ENCODE measurements around the gene FUZ. TPM values are rescaled to one million over a fixed set of nuclear protein-coding genes. Genes with fewer than 3 reads are reported as not detected.

Gene FUZ
- polyA plus RNA-seq, 1 donor: 18.4 TPM

DNA sequence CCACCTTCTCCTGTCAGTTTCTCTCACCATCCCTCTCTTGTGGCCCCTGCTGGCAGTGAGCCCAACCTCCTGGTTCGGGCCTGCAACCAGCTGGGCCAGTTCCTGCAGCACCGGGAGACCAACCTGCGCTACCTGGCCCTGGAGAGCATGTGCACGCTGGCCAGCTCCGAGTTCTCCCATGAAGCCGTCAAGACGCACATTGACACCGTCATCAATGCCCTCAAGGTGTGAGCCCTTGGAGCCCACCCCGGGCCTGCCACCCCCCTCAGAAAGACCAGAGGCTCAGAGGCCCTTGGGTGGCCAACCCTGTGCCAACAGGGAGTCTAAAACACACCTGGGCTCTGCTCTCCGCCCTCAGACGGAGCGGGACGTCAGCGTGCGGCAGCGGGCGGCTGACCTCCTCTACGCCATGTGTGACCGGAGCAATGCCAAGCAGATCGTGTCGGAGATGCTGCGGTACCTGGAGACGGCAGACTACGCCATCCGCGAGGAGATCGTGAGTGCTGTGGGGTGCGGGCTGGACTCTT lies 13.8 kb downstream of the FUZ start:
- H3K27me3 ChIP-seq (ENCODE audit: control insufficient read depth, insufficient read depth, low read length): no peaks in the 10 kb centered on the region
- peaks cover 2% of the 10 kb centered on the region for H3K4me1 ChIP-seq (ENCODE audit: control insufficient read depth, insufficient read depth, low read length)
- no peak overlapping the region for H3K4me3 ChIP-seq (ENCODE audit: low read length)
- DNase-seq: no peak
- WGBS (ENCODE audit: insufficient coverage, low lambda C conversion rate): no CpG with 5 or more reads among the region's 28 CpGs
- no peaks in the 10 kb centered on the region for H3K9me3 ChIP-seq (ENCODE audit: control insufficient read depth, low read depth, low read length)
- no peak overlapping the region for H3K27ac ChIP-seq (ENCODE audit: low read length)
- peaks cover 71% of the 10 kb centered on the region for H3K36me3 ChIP-seq (ENCODE audit: control insufficient read depth, insufficient read depth, low read length)

DNA sequence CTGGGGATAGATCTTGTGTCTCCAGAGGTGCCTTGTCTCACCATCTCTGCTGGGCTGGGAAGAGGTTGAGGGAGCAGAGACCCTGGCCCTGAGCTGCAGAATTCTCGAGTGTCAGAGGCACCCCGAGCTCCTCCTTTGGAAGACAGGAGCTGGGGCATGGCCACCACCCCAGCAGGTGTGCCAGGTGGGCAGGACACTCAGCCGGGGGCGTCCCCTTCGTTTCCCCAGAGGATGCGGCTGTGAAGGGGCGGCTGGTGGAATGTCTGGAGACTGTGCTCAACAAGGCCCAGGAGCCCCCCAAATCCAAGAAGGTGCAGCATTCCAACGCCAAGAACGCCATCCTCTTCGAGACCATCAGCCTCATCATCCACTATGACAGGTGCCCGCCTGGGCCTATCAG lies 14.5 kb downstream of the FUZ start:
- Histone ChIP-seq H3K4me3 (ENCODE audit: low read length) (no peak overlapping the region), H3K27ac (ENCODE audit: low read length) (no peak overlapping the region), H3K4me1 (ENCODE audit: control insufficient read depth, insufficient read depth, low read length) (peaks cover 2% of the 10 kb centered on the region), H3K36me3 (ENCODE audit: control insufficient read depth, insufficient read depth, low read length) (peaks cover 71% of the 10 kb centered on the region), H3K27me3 (ENCODE audit: control insufficient read depth, insufficient read depth, low read length) (no peaks in the 10 kb centered on the region), H3K9me3 (ENCODE audit: control insufficient read depth, low read depth, low read length) (no peaks in the 10 kb centered on the region)
- no CpG with 5 or more reads among the region's 11 CpGs for WGBS (ENCODE audit: insufficient coverage, low lambda C conversion rate)
- no peak for DNase-seq

DNA sequence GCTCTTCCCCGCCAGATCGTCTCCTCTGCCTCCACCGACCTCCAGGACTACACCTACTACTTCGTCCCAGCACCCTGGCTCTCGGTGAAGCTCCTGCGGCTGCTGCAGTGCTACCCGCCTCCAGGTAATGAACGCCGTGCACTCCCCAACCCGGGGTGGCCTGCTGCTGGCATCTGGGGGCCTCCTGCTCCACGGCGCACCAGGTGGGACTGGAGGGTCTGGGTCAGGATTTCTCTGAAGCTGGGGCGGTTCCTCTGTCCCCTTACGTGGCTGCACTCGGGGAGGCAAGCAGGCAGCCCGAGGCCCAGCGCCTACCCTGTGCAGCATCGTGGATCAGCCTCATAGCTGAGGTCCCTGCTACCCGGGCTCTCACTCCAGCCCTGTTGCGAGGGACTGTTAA lies 17.5 kb downstream of the FUZ start:
- Histone ChIP-seq H3K4me1 (ENCODE audit: control insufficient read depth, insufficient read depth, low read length) (no peaks in the 10 kb centered on the region), H3K36me3 (ENCODE audit: control insufficient read depth, insufficient read depth, low read length) (peaks cover 83% of the 10 kb centered on the region)
- WGBS (ENCODE audit: insufficient coverage, low lambda C conversion rate): no CpG with 5 or more reads among the region's 20 CpGs

DNA sequence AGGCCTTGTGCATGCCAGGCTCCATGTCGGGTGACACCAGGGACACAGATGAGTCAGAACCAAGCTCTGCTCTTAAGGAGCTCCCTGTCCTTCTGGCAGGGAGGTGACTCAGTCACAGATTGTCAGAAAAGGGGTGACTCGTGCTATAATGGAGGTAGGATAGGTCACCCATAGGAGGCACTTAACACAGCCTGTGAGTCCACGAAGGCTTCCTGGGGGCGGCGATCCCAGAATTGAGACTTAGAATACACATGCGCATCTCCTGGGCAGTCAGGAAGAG lies 19.6 kb downstream of the FUZ start:
- H3K36me3 ChIP-seq (ENCODE audit: control insufficient read depth, insufficient read depth, low read length): peaks cover 75% of the 10 kb centered on the region
- no peak for DNase-seq

More for the DNA sequence above, 17.5 kb downstream of the FUZ start:
- no peak overlapping the region for H3K4me3 ChIP-seq (ENCODE audit: low read length)
- no peaks in the 10 kb centered on the region for H3K9me3 ChIP-seq (ENCODE audit: control insufficient read depth, low read depth, low read length)
- H3K27me3 ChIP-seq (ENCODE audit: control insufficient read depth, insufficient read depth, low read length): no peaks in the 10 kb centered on the region
- DNase-seq: no peak
- no peak overlapping the region for H3K27ac ChIP-seq (ENCODE audit: low read length)

DNA sequence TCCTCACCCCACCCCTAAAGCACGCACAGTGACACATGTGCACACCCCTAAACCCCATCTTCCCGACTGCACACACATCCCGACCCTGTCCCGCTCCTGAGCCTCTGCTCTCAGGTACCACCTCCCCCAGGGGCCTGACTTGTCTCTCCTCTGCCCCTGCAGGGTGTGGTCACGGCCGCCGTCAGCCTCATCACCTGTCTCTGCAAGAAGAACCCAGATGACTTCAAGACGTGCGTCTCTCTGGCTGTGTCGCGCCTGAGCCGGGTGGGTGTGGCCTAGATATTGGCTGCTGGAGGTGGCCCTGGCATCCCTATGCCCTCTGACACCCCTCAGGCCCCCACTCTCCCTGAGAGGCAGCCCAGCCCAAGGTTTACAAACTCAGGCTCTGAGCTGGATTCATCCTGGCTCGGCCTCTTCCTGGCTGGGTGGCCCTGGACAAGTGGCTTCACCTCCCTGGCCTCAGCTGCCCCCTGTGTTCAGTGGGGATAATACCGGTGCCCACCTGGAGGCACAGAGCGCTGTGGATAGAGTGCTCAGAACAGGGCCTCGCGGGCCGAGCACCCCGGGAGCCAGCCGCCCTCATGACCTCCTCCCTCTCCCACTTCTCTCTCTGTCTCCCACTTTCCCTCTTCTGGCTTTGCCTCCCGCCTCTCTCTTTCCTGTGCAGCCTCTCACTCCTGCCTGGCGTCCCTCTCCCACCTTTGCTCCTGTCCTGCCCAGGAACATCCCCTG lies 20.1 kb downstream of the FUZ start:
- Histone ChIP-seq H3K4me3 (ENCODE audit: low read length) (no peak overlapping the region), H3K36me3 (ENCODE audit: control insufficient read depth, insufficient read depth, low read length) (peaks cover 75% of the 10 kb centered on the region), H3K27ac (ENCODE audit: low read length) (no peak overlapping the region), H3K4me1 (ENCODE audit: control insufficient read depth, insufficient read depth, low read length) (no peaks in the 10 kb centered on the region), H3K9me3 (ENCODE audit: control insufficient read depth, low read depth, low read length) (no peaks in the 10 kb centered on the region), H3K27me3 (ENCODE audit: control insufficient read depth, insufficient read depth, low read length) (no peaks in the 10 kb centered on the region)
- no peak for DNase-seq
- WGBS (ENCODE audit: insufficient coverage, low lambda C conversion rate): no CpG with 5 or more reads among the region's 22 CpGs

More for the DNA sequence above, 19.6 kb downstream of the FUZ start:
- no peak overlapping the region for H3K4me3 ChIP-seq (ENCODE audit: low read length)
- no peaks in the 10 kb centered on the region for H3K9me3 ChIP-seq (ENCODE audit: control insufficient read depth, low read depth, low read length)
- no peak overlapping the region for H3K27ac ChIP-seq (ENCODE audit: low read length)
- H3K4me1 ChIP-seq (ENCODE audit: control insufficient read depth, insufficient read depth, low read length): no peaks in the 10 kb centered on the region
- H3K27me3 ChIP-seq (ENCODE audit: control insufficient read depth, insufficient read depth, low read length): no peaks in the 10 kb centered on the region
- no CpG with 5 or more reads among the region's 6 CpGs for WGBS (ENCODE audit: insufficient coverage, low lambda C conversion rate)

DNA sequence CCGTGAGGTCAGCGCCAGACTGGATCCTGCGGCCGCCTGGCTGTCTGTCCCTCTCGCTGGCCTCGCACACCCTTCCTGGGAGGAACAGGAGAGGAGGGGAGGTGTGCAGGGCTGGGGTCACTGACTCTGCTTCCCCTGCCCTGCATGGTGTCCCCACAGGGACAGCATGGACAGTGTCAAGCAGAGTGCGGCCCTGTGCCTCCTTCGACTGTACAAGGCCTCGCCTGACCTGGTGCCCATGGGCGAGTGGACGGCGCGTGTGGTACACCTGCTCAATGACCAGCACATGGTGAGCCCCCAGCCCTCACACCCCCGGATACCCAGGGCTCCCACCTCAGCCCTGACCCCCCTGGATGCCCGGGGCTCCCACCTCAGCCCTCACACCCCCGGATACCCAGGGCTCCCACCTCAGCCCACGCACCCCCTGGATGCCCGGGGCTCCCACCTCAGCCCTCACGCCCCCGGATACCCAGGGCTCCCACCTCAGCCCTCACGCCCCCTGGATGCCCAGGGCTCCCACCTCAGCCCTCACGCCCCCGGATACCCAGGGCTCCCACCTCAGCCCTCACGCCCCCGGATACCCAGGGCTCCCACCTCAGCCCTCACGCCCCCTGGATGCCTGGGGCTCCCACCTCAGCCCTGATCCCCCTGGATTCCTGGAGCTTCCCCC lies 21.2 kb downstream of the FUZ start:
- peaks cover 74% of the 10 kb centered on the region for H3K36me3 ChIP-seq (ENCODE audit: control insufficient read depth, insufficient read depth, low read length)
- no peak for DNase-seq
- H3K4me1 ChIP-seq (ENCODE audit: control insufficient read depth, insufficient read depth, low read length): no peaks in the 10 kb centered on the region
- H3K4me3 ChIP-seq (ENCODE audit: low read length): no peak overlapping the region
- no CpG with 5 or more reads among the region's 26 CpGs for WGBS (ENCODE audit: insufficient coverage, low lambda C conversion rate)
- no peaks in the 10 kb centered on the region for H3K9me3 ChIP-seq (ENCODE audit: control insufficient read depth, low read depth, low read length)
- no peaks in the 10 kb centered on the region for H3K27me3 ChIP-seq (ENCODE audit: control insufficient read depth, insufficient read depth, low read length)
- no peak overlapping the region for H3K27ac ChIP-seq (ENCODE audit: low read length)

DNA sequence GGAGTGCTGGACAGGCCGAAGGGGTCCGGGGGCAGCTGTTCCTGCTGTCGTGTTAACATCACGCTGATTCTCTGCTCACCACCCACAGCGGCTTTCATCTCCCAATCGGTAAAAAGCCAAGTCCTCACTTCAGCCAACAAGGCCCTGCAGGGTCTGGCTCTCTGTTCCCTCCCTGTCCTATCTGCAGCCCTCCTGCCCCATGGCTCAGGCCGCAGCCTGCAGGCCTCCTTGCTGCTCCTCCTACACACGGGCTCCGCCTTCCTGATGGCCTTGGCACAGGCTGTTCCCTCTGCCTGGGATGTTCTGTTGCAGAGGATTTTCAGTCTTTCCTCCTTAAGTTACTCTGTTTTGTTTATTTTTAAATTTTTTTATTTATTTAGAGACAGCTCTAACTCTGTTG lies 22.2 kb downstream of the FUZ start:
- no peaks in the 10 kb centered on the region for H3K4me1 ChIP-seq (ENCODE audit: control insufficient read depth, insufficient read depth, low read length)

DNA sequence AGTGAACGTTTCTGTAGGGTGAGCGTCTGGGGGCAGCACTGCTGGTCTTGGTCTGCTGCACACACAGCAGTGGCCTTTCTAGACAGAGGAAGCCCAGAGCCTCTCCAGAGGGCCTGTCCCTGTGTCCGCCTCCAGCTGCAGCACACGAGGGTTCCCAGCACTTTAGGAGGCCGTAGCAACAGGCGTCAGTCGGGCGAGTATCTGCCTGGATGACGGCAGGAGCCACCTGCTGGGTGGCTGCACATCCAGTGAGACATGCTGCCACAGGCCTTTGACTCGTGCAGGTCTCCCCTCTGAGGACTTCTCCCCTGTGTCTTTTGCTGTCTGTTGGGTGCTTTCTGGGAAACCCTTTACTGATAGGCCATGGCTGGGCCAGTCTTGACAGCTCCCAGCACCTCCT lies 24.2 kb downstream of the FUZ start:
- no peaks in the 10 kb centered on the region for H3K27me3 ChIP-seq (ENCODE audit: control insufficient read depth, insufficient read depth, low read length)
- H3K36me3 ChIP-seq (ENCODE audit: control insufficient read depth, insufficient read depth, low read length): peaks cover 68% of the 10 kb centered on the region
- no peak overlapping the region for H3K27ac ChIP-seq (ENCODE audit: low read length)
- H3K4me1 ChIP-seq (ENCODE audit: control insufficient read depth, insufficient read depth, low read length): no peaks in the 10 kb centered on the region
- no peak for DNase-seq
- H3K9me3 ChIP-seq (ENCODE audit: control insufficient read depth, low read depth, low read length): no peaks in the 10 kb centered on the region
- no peak overlapping the region for H3K4me3 ChIP-seq (ENCODE audit: low read length)
- no CpG with 5 or more reads among the region's 10 CpGs for WGBS (ENCODE audit: insufficient coverage, low lambda C conversion rate)

More for the DNA sequence above, 22.2 kb downstream of the FUZ start:
- Histone ChIP-seq H3K36me3 (ENCODE audit: control insufficient read depth, insufficient read depth, low read length) (peaks cover 68% of the 10 kb centered on the region), H3K9me3 (ENCODE audit: control insufficient read depth, low read depth, low read length) (no peaks in the 10 kb centered on the region), H3K4me3 (ENCODE audit: low read length) (no peak overlapping the region), H3K27me3 (ENCODE audit: control insufficient read depth, insufficient read depth, low read length) (no peaks in the 10 kb centered on the region), H3K27ac (ENCODE audit: low read length) (no peak overlapping the region)
- no CpG with 5 or more reads among the region's 9 CpGs for WGBS (ENCODE audit: insufficient coverage, low lambda C conversion rate)
- no peak for DNase-seq

DNA sequence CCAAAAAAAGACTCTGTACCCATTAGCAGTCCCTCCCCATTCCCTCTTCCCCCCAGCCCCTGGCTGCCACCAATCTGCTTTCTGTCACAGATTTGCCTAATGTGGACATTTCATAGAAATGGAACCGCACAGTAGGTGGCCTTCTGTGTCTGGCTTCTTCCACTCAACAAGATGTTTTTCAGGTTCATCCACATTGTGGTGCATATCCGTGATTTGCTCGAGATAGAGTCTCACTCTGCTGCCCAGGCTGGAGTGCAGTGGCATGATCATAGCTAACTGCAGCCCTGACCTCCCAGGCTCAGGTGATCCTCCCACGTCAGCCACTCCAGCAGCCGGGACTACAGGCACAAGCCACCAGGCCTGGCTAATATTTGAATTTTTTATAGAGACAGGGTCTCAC lies 25.3 kb downstream of the FUZ start:
- no peaks in the 10 kb centered on the region for H3K9me3 ChIP-seq (ENCODE audit: control insufficient read depth, low read depth, low read length)
- H3K4me1 ChIP-seq (ENCODE audit: control insufficient read depth, insufficient read depth, low read length): no peaks in the 10 kb centered on the region
- H3K27me3 ChIP-seq (ENCODE audit: control insufficient read depth, insufficient read depth, low read length): no peaks in the 10 kb centered on the region
- peaks cover 69% of the 10 kb centered on the region for H3K36me3 ChIP-seq (ENCODE audit: control insufficient read depth, insufficient read depth, low read length)
- WGBS (ENCODE audit: insufficient coverage, low lambda C conversion rate): no CpG with 5 or more reads among the region's 5 CpGs
- H3K4me3 ChIP-seq (ENCODE audit: low read length): no peak overlapping the region
- H3K27ac ChIP-seq (ENCODE audit: low read length): no peak overlapping the region
- DNase-seq: no peak

DNA sequence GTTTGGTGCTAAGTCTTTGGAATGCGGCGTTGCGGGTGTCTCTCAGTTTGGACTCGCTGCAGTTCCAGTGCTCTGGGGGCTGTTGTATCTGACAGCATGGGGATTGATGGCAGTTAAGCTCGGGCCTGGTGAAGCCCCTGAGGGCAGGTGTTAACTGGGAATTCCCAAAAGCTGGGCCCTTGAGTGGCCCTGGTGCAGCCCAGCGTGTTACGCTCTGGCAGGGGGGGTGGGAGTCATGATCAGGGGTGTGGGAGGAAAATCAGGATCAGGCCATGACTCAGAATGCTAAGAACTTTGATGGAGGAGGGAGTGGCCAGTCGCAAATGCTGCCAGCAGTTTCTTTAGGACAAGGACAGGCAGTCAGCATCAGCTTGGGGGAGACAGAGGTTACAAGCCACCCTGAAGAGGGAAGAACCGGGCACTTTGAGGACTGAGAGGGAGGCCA lies 26.7 kb downstream of the FUZ start:
- H3K27ac ChIP-seq (ENCODE audit: low read length): no peak overlapping the region
- no CpG with 5 or more reads among the region's 9 CpGs for WGBS (ENCODE audit: insufficient coverage, low lambda C conversion rate)

More for the DNA sequence above, 26.7 kb downstream of the FUZ start:
- H3K9me3 ChIP-seq (ENCODE audit: control insufficient read depth, low read depth, low read length): peaks cover 3% of the 10 kb centered on the region
- no peaks in the 10 kb centered on the region for H3K27me3 ChIP-seq (ENCODE audit: control insufficient read depth, insufficient read depth, low read length)
- no peaks in the 10 kb centered on the region for H3K4me1 ChIP-seq (ENCODE audit: control insufficient read depth, insufficient read depth, low read length)
- peaks cover 66% of the 10 kb centered on the region for H3K36me3 ChIP-seq (ENCODE audit: control insufficient read depth, insufficient read depth, low read length)
- H3K4me3 ChIP-seq (ENCODE audit: low read length): no peak overlapping the region
- DNase-seq: no peak
